Nucleus accumbens (tissue), 56 donors: Measurements from ENCODE around the gene PCDHGA5.
"Not testable (repeated sequence)": the region's sequence is repeated elsewhere in the genome, so short reads cannot be mapped to it uniquely, and the experiment has no call there.

Experiments
- DNase-seq, 56 donors: peaks; one replicate each; lab custom pipeline; 2025; lab: John Stamatoyannopoulos, UW

The PCDHGA5 gene

DNA sequence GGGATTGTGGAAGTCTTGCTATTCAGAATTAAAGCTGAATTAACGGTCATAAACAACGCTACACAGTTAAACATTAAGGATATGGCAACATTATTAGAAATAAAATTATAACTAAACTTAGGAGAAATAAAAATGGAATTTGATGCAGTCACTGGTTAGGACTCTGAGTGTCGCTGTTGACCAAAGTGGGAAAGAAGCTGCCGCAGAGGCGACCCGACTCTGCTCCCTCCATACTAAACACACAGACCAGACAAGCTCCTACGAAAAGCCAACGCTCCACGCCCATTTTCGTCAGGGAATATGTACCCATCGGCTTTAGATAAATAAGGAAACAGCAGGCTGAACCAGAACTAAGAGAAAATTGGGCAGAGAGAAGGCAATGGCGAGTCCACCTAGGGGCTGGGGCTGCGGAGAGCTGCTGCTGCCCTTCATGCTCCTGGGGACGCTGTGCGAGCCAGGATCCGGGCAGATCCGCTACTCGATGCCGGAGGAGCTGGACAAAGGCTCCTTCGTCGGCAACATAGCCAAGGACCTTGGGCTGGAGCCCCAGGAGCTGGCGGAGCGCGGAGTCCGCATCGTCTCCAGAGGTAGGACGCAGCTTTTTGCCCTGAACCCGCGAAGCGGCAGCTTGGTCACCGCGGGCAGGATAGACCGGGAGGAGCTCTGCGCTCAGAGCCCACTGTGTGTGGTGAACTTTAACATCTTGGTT lies at the start of gene PCDHGA5:
PCDHGA5 (plus strand) TSS at position 211 of the 709 bp plus-strand sequence; CDS start at position 380, 169 bp downstream.
- no peak for DNase-seq

DNA sequence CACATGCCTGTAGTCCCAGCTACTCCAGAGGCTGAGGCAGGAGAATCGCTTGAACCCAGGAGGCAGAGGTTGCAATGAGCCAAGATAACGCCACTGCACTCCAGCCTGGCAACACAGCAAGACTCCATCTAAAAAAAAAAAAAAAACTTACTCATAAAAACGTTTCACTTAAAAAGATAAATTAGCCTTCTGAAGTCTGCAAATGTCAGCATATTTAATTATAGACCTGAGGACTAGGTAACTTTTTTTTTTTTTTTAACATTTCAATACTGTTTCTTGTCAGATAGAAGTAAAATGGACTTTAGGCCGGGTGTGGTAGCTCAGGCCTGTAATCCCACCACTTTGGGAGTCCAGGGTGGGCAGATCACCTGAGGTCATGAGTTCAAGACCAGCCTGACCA lies 47.0 kb upstream of the PCDHGA5 start:
- DNase-seq: not testable (repeated sequence)

DNA sequence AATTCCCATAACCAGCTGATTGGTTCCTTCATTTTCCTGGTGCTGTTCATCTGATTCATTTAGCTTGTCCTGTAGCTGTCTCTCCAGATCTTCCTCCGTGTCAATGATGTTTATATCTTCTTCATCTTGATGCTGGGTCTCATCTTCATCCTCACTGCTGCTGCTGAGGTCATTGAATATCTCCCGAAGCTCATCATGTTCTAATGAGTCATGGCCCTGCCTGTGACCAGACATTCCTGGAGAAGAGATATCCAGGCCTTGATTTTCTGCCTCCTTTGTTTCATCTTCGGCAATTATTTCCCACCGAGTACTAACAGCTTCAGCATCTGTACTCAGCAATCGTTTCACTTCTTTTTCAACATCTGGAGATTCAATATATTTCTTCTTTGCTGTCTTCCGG lies 44.8 kb upstream of the PCDHGA5 start:
- no peak for DNase-seq

DNA sequence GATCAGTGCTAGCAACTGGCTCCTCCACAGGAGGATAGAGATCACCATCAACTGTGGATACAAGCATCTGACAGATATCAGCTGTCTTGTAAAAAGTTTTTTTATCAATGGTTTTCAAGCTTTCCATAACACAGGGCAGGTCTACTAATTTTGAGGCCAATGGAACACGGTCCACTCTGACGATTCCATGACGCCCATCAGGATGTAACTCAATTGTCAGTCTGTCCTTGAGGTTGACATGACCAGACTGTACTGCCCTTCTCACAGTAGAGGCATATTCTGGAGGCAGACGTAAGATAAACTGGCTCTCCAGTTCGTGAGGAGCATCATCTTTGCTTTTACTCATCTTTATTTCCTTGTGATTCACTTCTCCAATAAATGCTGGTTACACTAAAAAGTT lies 44.3 kb upstream of the PCDHGA5 start:
- DNase-seq: no peak

DNA sequence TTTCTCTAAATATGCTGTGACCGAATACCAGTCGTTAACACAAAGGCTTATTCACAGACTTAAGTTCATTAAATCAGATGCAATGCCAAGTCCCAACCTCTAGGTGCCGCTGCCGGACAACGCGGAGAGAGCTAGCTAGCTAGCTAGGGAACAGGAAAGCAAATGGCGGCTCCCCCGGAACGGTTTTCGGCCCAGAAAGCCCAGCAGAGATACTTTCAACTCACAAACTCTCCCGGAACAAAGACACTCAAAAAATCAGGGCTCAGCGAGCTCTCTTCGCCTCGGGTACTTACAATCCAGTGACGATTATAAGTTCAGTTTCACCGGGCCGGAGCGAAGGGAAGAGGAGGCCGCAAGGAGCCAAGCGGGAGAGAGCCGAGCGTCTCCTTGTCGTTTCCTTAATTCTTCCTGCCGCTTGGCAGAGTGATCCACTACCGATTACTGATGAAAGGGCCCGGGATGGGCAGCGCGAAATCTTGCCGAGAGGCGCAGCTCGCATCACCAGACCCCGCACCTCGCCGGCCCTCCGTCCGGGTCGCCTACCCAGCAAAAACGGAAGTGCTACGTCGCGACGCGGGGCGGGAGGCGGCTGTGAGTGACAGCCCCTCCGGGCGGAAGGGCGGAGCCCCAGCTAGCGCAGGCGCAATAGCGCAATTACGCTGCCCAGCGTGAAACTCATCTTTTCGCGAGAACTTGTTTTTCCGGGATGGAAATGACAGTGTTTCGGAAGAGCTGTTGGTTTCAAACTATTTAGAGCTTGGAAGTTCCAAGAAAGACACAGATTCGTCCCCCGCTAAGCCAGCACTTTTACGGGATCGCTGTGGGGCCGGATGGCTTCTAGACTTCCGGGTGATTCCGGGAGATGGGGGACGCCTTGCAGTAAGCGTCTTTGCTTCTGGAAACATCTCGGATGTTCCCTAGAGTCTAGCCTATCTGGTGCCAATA lies 43.5 kb upstream of the PCDHGA5 start, which contains the start of gene TAF7:
TAF7 (minus strand) TSS at position 560 of the 945 bp plus-strand sequence. CDS start 740 bp downstream, outside the sequence.
- DNase-seq: peak in 55 of 56 donors; percentile 39 to 94 (median 84)

DNA sequence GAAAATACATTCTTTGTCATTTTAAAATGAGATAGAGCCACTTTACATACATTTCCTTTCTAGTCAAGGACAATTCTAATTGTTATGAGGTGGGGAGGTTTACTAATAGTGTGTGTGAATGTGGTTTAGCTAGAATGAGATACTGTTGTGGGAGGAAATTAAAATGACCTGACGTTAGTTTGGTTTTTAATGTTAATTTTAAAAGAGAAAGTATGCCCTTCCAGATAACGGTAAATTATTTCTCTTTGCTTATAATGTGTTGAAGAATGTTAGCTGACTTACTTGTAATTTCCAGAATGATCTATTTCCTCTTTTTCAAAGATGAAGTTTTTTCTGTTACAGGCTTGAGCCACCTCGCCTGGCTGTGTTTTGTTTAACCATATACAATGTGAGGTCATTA lies 41.7 kb upstream of the PCDHGA5 start:
- no peak for DNase-seq

DNA sequence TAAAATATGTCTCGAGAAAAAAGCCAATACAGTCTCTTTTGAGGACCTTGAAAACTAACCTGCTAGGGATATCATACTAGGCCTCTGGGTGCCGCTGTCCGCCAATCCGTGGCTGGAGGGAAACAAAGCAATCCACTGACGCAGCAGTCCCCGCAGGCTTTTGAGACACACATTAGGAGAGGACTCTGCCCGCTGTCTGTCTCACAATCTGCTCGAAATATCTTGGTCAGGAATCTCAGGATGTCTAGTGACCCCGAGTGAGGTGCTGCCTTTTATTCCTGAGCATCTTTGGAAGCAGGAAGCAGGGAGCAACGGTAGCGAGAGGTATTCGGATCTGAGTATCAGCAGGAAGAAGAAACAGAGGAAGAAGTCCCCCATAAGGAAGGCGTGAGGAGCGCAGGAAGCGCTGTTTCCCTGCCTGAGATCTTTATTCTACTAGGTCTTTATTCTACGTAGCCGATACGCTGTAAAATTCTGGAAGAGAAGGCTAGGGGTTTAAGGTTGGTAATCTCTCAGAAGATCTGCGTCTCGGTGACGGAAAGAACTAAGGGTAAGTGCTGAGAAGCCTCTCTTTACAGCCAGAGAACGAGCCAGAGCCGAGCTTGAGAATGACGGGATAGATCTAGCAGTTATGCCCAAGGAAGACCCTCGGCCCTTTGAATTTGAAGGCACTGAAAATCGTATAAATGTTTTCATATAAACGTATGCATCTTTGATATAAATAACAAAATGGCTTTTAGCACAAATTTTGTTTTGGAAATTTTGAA lies 37.7 kb upstream of the PCDHGA5 start:
- DNase-seq: peak in 54 of 56 donors; percentile 10 to 82 (median 48)

DNA sequence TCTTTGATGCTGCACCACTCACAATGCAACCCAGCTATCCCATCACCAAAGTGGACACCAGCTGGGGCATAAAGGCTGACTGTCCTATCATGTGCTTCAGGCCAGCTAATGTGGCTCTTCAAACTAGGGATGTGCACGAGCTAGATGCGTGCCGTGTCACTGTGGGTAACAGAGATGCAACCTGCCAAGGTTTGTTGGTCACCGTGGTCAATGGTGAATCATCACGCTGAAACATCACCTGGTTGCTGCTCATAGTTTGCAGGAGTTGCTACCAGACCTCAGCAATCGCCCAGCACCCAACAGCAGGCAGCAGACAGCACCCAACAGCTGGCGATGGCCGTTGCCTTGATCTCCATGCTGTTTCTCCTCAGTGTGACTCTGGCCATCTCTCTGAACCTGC lies 35.7 kb upstream of the PCDHGA5 start:
- no peak for DNase-seq

DNA sequence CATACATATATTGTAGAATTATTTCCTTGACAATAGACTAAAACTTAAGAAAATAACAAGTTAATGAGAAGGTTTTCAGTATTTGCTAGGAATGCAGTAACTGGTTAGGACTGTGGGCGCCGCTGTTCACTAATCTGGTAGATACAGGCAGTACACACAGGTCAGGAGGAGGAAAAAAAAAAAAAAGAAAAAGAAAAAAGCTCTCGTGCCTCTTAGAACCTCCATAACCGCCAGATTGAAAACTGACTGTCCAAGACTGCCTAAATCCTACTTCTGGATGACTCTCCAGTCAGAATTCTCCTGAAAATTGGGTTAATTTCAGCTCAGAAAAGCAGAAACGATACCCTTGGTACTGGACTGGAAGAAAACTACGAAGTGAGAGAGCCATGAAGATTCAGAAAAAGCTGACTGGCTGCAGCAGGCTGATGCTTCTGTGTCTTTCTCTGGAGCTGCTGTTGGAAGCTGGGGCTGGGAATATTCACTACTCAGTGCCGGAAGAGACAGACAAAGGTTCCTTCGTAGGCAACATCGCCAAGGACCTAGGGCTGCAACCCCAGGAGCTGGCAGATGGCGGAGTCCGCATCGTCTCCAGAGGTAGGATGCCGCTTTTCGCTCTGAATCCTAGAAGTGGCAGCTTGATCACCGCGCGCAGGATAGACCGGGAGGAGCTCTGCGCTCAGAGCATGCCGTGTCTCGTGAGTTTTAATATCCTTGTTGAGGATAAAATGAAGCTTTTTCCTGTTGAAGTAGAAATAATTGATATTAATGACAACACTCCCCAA lies 33.5 kb upstream of the PCDHGA5 start, which contains the start of gene PCDHGA1:
PCDHGA1 (plus strand) TSS at position 216 of the 782 bp plus-strand sequence.
- peak in 3 of 56 donors; percentile 5 to 38 (median 21) for DNase-seq

DNA sequence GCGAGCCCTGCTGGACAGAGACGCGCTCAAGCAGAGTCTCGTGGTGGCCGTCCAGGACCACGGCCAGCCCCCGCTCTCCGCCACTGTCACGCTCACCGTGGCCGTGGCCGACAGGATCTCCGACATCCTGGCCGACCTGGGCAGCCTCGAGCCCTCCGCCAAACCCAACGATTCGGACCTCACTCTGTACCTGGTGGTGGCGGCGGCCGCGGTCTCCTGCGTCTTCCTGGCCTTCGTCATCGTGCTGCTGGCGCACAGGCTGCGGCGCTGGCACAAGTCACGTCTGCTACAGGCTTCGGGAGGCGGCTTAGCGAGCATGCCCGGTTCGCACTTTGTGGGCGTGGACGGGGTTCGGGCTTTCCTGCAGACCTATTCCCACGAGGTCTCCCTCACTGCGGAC lies 31.4 kb upstream of the PCDHGA5 start:
- DNase-seq: not testable (repeated sequence)

DNA sequence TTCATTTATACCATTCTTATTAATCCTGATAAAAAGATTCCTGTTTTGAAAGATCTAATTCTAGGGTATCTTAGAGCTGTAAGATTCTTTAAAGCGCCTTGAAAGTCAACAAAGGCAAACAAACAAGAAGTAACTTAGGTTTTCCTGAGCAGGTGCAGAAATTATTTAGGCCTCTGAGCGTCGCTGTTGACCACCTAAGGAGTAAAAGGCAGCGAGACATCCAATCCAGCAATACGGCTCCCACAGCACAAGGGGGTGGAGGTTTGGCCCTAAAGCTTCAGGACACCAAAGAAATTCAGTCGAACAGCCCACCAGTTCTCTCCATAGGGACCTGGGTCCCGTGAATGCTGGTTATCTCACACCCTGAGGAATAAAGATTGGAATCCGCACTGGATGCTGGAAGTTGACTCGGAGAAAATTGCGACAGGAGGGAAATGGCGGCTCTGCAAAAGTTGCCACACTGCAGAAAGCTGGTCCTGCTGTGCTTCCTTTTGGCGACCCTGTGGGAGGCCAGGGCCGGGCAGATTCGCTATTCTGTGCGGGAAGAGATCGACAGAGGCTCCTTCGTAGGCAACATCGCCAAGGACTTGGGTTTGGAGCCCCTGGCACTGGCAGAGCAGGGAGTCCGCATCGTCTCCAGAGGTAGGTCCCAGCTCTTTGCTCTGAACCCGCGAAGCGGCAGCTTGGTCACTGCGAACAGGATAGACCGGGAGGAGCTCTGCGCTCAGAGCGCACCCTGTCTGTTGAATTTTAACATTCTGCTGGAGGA lies 25.2 kb upstream of the PCDHGA5 start, which contains the start of gene PCDHGA2:
PCDHGA2 (plus strand) TSS at position 223 of the 769 bp plus-strand sequence.
- no peak for DNase-seq

DNA sequence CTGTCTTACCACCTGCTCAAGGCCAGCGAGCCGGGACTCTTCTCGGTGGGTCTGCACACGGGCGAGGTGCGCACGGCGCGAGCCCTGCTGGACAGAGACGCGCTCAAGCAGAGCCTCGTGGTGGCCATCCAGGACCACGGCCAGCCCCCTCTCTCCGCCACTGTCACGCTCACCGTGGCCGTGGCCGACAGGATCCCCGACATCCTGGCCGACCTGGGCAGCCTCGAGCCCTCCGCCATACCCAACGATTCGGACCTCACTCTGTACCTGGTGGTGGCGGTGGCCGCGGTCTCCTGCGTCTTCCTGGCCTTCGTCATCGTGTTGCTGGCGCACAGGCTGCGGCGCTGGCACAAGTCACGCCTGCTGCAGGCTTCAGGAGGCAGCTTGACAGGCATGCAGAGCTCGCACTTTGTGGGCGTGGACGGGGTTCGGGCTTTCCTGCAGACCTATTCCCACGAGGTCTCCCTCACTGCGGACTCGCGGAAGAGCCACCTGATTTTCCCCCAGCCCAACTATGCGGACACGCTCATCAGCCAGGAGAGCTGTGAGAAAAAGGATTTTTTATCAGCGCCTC lies 23.1 kb upstream of the PCDHGA5 start:
- DNase-seq: not testable (repeated sequence)

DNA sequence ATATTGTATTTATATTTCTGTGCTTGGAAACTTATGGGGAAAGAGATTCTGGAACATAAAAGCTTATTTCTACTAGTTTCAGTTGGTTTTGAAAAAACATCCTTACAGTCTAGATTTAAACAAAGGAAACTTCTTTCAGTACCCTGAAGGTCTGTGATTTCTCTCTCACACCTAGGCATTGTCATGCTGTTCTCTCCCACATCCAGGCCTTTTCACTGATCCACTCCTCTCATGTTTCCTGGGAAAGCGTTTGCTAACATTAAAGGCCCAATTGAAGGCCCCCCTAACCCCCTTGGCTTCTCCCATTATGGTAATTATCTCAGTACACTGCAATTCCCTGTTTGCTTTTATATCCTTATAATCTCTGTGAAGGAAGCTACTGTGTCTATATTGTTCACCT lies 21.2 kb upstream of the PCDHGA5 start:
- no peak for DNase-seq

DNA sequence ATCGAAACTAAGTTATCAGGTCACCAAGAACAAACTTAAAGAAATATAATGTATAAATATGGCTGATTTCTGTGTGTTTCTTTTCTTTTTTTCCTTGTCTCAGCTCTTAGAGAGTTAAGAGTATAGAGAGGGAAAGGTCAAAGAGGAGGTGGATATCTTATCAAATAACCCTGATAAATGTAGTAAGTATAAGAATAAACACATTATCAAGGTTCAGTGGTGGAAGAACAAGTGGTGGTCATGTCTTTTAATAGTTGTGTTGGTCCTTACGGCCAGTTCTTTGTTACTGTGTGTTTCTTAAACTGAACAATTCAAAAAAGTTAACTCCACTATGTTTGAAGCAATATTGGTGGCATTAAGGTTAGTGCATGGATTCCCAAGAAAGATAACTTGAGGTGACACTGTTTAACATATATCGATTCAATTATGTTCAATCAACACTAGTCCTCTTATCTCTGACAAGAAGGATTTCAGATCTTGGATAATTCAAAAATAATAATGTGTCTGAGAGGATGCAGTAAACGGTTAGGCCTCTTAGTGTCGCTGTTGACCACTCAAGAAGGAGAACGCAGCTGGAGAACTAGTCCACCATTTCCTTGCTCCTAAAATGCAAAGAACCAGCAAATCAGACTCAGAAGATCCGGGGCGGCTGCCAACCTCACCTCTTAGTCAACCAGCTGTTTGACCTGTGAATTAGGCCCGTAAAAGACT lies 20.6 kb upstream of the PCDHGA5 start, which contains the start of gene PCDHGA3:
PCDHGA3 (plus strand) TSS at position 588 of the 711 bp plus-strand sequence. CDS start 205 bp downstream, outside the sequence.
- no peak for DNase-seq

DNA sequence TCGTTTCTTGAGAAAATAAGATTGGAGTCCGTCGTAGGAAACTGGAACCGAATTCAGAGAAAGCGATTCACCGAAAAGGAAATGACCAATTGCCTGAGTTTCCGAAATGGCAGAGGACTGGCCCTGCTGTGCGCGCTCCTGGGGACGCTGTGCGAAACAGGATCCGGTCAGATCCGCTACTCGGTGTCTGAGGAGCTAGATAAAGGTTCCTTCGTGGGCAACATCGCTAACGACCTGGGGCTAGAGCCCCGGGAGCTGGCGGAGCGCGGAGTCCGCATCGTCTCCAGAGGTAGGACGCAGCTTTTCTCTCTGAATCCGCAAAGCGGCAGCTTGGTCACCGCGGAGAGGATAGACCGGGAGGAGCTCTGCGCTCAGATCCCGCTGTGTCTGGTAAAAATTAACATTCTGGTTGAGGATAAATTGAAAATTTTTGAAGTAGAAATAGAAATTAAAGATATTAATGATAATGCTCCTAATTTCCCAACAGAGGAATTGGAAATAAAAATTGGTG lies 20.0 kb upstream of the PCDHGA5 start:
- no peak for DNase-seq

DNA sequence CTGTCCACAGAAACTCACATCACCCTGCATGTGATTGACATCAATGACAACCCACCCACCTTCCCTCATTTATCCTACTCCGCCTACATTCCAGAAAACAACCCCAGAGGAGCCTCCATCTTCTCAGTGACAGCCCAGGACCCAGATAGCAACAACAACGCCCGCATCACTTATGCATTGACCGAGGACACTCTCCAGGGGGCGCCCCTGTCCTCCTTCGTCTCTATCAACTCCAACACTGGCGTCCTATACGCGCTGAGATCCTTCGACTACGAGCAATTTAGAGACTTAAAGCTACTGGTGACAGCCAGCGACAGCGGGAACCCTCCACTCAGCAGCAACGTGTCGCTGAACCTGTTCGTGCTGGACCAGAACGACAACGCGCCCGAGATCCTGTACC lies 18.6 kb upstream of the PCDHGA5 start:
- DNase-seq: no peak

DNA sequence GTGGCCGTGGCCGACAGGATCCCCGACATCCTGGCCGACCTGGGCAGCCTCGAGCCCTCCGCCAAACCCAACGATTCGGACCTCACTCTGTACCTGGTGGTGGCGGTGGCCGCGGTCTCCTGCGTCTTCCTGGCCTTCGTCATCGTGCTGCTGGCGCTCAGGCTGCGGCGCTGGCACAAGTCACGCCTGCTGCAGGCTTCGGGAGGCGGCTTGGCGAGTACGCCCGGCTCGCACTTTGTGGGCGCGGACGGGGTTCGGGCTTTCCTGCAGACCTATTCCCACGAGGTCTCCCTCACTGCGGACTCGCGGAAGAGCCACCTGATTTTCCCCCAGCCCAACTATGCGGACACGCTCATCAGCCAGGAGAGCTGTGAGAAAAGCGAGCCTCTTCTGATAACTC lies 17.9 kb upstream of the PCDHGA5 start:
- not testable (repeated sequence) for DNase-seq
